Thymus (tissue), 11 donors: Measurements from ENCODE around the gene SLC16A11. TPM values are rescaled to one million over a fixed set of nuclear protein-coding genes. Genes with fewer than 3 reads are reported as not detected.
"Not testable (repeated sequence)": the region's sequence is repeated elsewhere in the genome, so short reads cannot be mapped to it uniquely, and the experiment has no call there.

Source experiments
- DNase-seq, 9 donors: peaks; one replicate each; pipeline ENCODE4 v3.0.0-alpha.2; 2013; ENCODE audit warnings: low spot score in 9 of 9, low read depth in 6 of 9, missing footprints in 1 of 9
- H3K27ac ChIP-seq, 2 donors: one replicate each; pipeline ENCODE4 v1.5.1; 2013; ENCODE audit warnings: control low read depth in 1 of 2, low read depth in 1 of 2, low read length in 1 of 2, mild to moderate bottlenecking in 1 of 2, moderate library complexity in 1 of 2
- H3K27me3 ChIP-seq, 2 donors: one replicate each; pipeline ENCODE4 v1.5.1; 2013; ENCODE audit warnings: low read length in 1 of 2; ENCODE audit not compliant: control insufficient read depth in 2 of 2, insufficient read depth in 1 of 2
- H3K36me3 ChIP-seq, 2 donors: one replicate each; pipeline ENCODE4 v1.5.1; 2013; ENCODE audit warnings: low read length in 1 of 2, mild to moderate bottlenecking in 1 of 2, moderate library complexity in 1 of 2; ENCODE audit not compliant: control insufficient read depth in 2 of 2, insufficient read depth in 2 of 2
- H3K4me1 ChIP-seq, 2 donors: one replicate each; pipeline ENCODE4 v1.5.1; 2013; ENCODE audit warnings: low read length in 2 of 2; ENCODE audit not compliant: control insufficient read depth in 2 of 2, insufficient read depth in 2 of 2
- H3K4me3 ChIP-seq, 2 donors: one replicate each; pipeline ENCODE4 v1.5.1; 2013; ENCODE audit warnings: low read length in 2 of 2, control low read depth in 1 of 2, mild to moderate bottlenecking in 1 of 2
- H3K9me3 ChIP-seq, 2 donors: one replicate each; pipeline ENCODE4 v1.5.1; 2013; ENCODE audit warnings: low read length in 1 of 2, mild to moderate bottlenecking in 1 of 2; ENCODE audit not compliant: control insufficient read depth in 2 of 2, insufficient read depth in 1 of 2
- WGBS: extraction: QIAGEN DNeasy Blood & Tissue Kit; methylation state at CpG from one replicate; pipeline ENCODE4 v1.1.7; 2013; 5-methylcytosine and 5-hydroxymethylcytosine counted together
- polyA plus RNA-seq: library from polyadenylated mRNA; stranded (reverse); fragments of 200-250 nt; gene quantifications from one replicate; pipeline ENCODE4 v1.2.3, GENCODE V29; 2013
- total RNA-seq: library from RNA; stranded (reverse); fragments of 120-200 nt; gene quantifications from one replicate; pipeline ENCODE4 v1.2.4, GENCODE V29; 2013
- donor health status: healthy.

SLC16A11 gene
- total and polyA plus RNA-seq, 2 donors = 0.52 to 7.4 TPM

DNA sequence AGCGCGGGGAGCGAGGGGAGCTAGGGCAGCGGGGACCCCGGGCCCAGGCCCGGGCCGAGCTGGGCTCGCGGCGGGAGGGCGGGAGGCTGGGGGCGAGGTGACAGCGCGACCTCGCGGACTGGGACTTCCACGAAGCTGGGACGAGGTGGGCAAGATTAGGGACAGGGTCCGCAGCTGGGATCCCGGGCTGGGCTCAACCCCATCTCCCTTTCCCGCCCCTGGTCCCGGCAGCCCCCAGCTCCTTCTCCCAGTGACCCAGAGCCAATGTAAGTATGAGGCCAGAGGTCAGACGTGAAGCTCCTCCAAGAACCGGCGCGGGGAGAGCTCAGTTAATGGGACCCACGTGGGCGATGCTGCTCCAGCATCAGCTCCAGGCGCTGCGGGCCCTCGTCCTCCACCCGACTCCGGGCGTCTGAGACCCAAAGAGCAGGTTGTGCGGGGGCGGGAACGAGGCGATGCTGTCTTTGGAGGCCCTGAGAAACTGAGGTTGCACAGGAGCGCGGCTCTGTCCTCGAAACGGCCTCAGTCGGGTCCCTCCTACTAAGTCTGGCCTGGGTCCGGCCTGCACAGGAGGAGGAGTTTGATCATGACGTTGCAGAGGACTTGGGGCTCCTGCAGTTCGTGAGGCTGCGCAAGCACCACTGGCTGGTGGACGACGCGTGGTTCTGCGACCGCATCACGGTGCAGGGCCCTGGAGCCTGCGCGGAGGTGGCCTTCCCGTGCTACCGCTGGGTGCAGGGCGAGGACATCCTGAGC, 47.5 kb downstream of the SLC16A11 start:
- Histone ChIP-seq H3K4me3 (no peak overlapping the region), H3K36me3 (peaks cover 30 to 50% of the 10 kb centered on the region in 2 donors), H3K9me3 (peaks cover 0 to 1% of the 10 kb centered on the region in 2 donors), H3K27me3 (peaks cover 0 to 18% of the 10 kb centered on the region in 2 donors), H3K4me1 (no peaks in the 10 kb centered on the region), H3K27ac (no peak overlapping the region)
- WGBS = 86% methylated on average over 58 of the region's 58 CpGs
- DNase-seq = no peak

DNA sequence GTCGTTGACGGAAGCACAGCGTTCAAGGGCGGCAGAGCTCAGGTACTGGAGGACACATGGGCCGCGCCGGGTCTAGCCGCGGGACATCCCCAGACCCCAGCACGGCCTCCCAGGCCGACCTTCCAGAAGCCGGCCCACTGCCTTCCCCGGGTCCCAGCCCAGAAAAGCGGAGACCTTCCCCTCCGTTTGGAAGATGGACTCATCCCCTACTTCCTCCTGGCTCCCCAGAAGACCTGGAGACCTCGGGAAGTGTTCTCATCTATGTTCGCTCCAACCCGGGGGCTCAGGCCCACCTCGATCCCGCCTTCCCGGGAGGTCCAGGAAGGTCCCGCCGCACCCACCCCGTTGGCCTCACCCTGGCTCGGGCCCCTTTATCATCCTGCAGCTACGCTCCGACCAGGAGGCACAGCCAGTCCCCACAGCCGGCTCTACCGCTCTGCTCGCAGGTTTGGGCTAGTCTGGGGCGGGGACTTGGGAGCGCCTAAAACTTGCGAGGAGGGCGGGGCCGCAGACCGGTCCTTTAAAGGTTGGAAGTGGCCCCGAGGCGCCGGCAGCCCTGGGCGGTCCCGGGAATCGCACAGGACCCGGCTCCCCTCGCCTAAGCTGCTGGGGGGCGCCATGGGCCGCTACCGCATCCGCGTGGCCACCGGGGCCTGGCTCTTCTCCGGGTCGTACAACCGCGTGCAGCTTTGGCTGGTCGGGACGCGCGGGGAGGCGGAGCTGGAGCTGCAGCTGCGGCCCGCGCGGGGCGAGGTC, 48.2 kb downstream of the SLC16A11 start, which contains the start of gene ALOX12:
ALOX12 (plus strand) TSS at position 550 of the 756 bp plus-strand sequence; CDS start at position 619, 69 bp downstream.
- no peak for DNase-seq
- H3K27ac ChIP-seq = no peak within 1 kb of the TSS
- no peaks in the 10 kb centered on the region for H3K4me1 ChIP-seq
- peaks cover 23 to 43% of the 10 kb centered on the region in 2 donors for H3K36me3 ChIP-seq
- 53% methylated on average over 64 of the region's 64 CpGs for WGBS
- no peak within 1 kb of the TSS for H3K4me3 ChIP-seq
- H3K9me3 ChIP-seq = peaks cover 0 to 1% of the 10 kb centered on the region in 2 donors
- H3K27me3 ChIP-seq = peaks cover 0 to 18% of the 10 kb centered on the region in 2 donors

DNA sequence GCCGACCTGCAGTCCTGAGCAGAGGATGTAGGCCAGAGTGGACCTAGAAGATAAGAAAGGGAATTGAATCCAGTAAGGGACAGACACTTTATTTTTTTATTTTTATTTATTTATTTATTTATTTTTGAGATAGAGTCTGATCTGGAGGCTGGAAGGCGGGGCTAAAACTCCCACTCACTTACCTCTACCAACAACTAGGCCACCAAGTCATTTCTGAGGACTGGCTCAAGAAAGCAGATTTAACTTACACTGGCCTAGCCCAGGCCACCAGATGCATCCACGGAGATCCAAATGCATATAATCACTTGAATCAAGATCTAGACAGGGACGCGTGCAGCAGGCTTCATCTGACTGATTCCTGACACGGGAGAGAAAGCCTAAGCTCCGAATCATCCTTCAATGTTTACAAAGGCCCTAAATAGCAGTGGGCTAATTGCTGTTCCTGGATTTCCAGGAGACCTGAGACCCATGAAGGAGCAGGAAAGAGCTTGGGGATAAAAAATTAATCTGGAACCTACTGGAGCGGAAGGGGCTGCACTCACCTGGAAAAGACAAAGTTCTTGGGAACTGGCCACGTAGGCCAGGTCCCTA, 49.1 kb downstream of the SLC16A11 start:
- Histone ChIP-seq H3K9me3 (peaks cover 0 to 1% of the 10 kb centered on the region in 2 donors), H3K4me1 (no peaks in the 10 kb centered on the region), H3K27me3 (peaks cover 0 to 18% of the 10 kb centered on the region in 2 donors), H3K36me3 (peaks cover 14 to 35% of the 10 kb centered on the region in 2 donors), H3K27ac (no peak overlapping the region), H3K4me3 (no peak overlapping the region)
- DNase-seq = no peak
- 98% methylated on average over 9 of the region's 9 CpGs for WGBS

DNA sequence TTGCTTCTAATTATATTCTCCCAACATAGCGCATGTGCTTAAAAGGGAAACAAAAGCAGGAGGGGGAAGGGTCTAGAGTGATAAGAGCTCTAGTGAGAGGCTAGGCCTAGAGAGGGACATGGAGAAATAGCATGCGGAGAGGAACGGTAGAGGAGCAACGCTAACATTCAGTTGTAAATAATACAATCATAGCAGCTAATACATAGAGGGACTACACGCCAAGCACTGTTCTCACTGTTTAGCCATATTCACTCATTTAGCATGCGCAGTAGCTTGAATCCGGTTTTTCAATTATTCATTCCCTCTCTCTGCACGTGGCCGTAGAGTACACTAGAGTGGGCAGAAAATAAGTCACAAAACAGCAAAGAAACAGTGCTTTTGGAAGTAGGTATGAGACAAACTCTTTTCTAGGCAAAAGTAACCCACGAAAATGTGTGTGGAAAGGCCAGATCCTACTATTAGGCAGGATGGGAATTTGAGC, 49.7 kb downstream of the SLC16A11 start:
- 92% methylated on average over 10 of the region's 10 CpGs for WGBS
- Histone ChIP-seq H3K4me3 (no peak overlapping the region), H3K36me3 (peaks cover 9 to 29% of the 10 kb centered on the region in 2 donors), H3K9me3 (peaks cover 0 to under 1% of the 10 kb centered on the region in 2 donors), H3K4me1 (no peaks in the 10 kb centered on the region), H3K27ac (no peak overlapping the region), H3K27me3 (peaks cover 0 to 18% of the 10 kb centered on the region in 2 donors)
- DNase-seq = no peak

DNA sequence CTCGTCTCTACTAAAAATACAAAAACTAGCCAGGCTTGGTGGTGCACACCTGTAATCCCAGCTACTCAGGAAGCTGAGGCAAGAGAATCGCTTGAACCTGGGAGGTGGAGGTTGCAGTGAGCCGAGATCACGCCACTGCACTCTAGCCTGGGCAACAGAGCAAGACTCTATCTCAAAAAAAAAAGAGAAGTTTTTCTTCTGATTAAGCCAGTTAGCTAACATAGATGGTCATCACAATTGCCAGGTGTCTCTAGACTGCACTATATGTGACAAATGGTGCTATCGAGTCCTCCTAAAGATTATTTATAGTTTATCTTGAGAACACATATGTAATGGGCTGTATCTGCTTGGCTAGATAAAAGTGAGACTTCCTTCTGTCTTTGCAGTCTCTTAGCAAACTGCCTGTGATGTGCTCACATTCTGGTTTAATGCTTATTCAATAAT, 50.3 kb downstream of the SLC16A11 start:
- H3K4me1 ChIP-seq, H3K4me3 ChIP-seq, H3K27ac ChIP-seq, H3K9me3 ChIP-seq, DNase-seq: not testable (repeated sequence)
- WGBS = 74% methylated on average over 5 of the region's 5 CpGs
- Histone ChIP-seq H3K27me3 (peaks cover 0 to 18% of the 10 kb centered on the region in 2 donors), H3K36me3 (peaks cover 3 to 24% of the 10 kb centered on the region in 2 donors)

Other genes starting within 250 kb of the SLC16A11 start
- gene TEKT1, start 212.4 kb downstream of the SLC16A11 start, total RNA-seq = 0.05 TPM
- gene TEKT1, start 212.4 kb downstream of the SLC16A11 start, polyA plus RNA-seq = 0.25 TPM
- under 0.01 TPM for gene ALOX12, start 48.0 kb downstream of the SLC16A11 start, total RNA-seq
- 0.32 TPM for gene ALOX12, start 48.0 kb downstream of the SLC16A11 start, polyA plus RNA-seq
- 95.2 TPM for gene RNASEK, start 31.5 kb downstream of the SLC16A11 start, total RNA-seq
- 368 TPM for gene RNASEK, start 31.5 kb downstream of the SLC16A11 start, polyA plus RNA-seq
- gene BCL6B, start 21.0 kb downstream of the SLC16A11 start, total RNA-seq = 3.4 TPM
- 2.4 TPM for gene BCL6B, start 21.0 kb downstream of the SLC16A11 start, polyA plus RNA-seq
- 0.42 TPM for gene SLC16A13, start 8.1 kb downstream of the SLC16A11 start, total RNA-seq
- 2.5 TPM for gene SLC16A13, start 8.1 kb downstream of the SLC16A11 start, polyA plus RNA-seq
- 8.6 TPM for gene CLEC10A, start 36.2 kb upstream of the SLC16A11 start, total RNA-seq
- gene CLEC10A, start 36.2 kb upstream of the SLC16A11 start, polyA plus RNA-seq = 11.2 TPM
- gene ASGR2, start 70.7 kb upstream of the SLC16A11 start, total RNA-seq = 0.85 TPM
- gene ASGR2, start 70.7 kb upstream of the SLC16A11 start, polyA plus RNA-seq = 4.7 TPM
- 0.90 TPM for gene ASGR1, start 135.3 kb upstream of the SLC16A11 start, total RNA-seq
- 3.3 TPM for gene ASGR1, start 135.3 kb upstream of the SLC16A11 start, polyA plus RNA-seq
- 8.5 TPM for gene DLG4, start 175.7 kb upstream of the SLC16A11 start, total RNA-seq
- 15.1 TPM for gene DLG4, start 175.7 kb upstream of the SLC16A11 start, polyA plus RNA-seq
- gene ACADVL, start 175.8 kb upstream of the SLC16A11 start, total RNA-seq = 221 TPM
- gene ACADVL, start 175.8 kb upstream of the SLC16A11 start, polyA plus RNA-seq = 990 TPM
- gene DVL2, start 190.4 kb upstream of the SLC16A11 start, total RNA-seq = 21.8 TPM
- gene DVL2, start 190.4 kb upstream of the SLC16A11 start, polyA plus RNA-seq = 26.6 TPM
- gene PHF23, start 195.4 kb upstream of the SLC16A11 start, total RNA-seq = 51.6 TPM
- gene PHF23, start 195.4 kb upstream of the SLC16A11 start, polyA plus RNA-seq = 47.5 TPM
- 245 TPM for gene GABARAP, start 198.4 kb upstream of the SLC16A11 start, total RNA-seq
- 846 TPM for gene GABARAP, start 198.4 kb upstream of the SLC16A11 start, polyA plus RNA-seq
- 19.5 TPM for gene CTDNEP1, start 207.6 kb upstream of the SLC16A11 start, total RNA-seq
- gene CTDNEP1, start 207.6 kb upstream of the SLC16A11 start, polyA plus RNA-seq = 79.7 TPM
- gene ELP5, start 208.1 kb upstream of the SLC16A11 start, total RNA-seq = 50.7 TPM
- 35.9 TPM for gene ELP5, start 208.1 kb upstream of the SLC16A11 start, polyA plus RNA-seq
- gene CLDN7, start 218.4 kb upstream of the SLC16A11 start, total RNA-seq = 6.3 TPM
- gene CLDN7, start 218.4 kb upstream of the SLC16A11 start, polyA plus RNA-seq = 34.9 TPM
- gene SLC2A4, start 237.6 kb upstream of the SLC16A11 start, total RNA-seq = 0.19 TPM
- 1.2 TPM for gene SLC2A4, start 237.6 kb upstream of the SLC16A11 start, polyA plus RNA-seq